ENCODE measurements around the gene AFF3.
A peak's percentile ranks its signal among the peaks of the same experiment; 100 is the strongest.

The AFF3 gene

DNA sequence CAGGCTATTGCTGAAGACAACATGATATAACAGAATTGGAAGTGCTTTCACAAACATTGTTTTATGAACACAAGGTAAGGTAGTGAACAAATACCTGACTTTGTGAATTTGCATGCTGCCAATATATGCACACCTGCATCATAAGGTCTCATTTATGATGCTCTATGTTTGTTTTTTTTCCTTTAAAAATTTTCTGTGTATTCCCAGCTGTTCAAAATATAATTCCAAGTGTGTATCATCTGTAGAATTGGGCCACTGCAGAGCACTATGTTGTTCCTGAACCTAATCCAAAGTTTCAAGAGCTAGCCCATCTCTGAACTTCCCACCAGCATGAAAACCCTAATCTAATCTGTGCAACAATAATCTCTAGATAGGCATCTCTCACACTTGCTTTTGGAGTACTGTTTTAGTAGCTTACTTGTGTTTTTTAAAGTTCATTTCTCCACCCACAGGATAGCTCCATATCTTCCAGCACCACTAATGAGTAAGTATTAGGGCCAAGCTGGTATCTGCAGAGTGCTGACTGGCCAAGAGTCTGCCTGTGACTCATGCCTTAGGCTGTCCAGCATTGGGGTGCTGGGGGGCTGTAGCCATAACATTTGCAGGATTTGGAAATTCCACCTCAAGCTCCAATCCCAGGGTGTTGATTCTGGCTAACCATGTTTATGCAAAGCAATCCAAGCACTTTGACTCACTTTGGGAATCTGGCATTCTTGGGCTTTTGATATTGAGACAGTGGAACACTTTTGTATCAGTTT lies 444.4 kb downstream of the AFF3 start:
- peak; percentile 96 for DNase-seq (ENCODE audit: low read depth)

DNA sequence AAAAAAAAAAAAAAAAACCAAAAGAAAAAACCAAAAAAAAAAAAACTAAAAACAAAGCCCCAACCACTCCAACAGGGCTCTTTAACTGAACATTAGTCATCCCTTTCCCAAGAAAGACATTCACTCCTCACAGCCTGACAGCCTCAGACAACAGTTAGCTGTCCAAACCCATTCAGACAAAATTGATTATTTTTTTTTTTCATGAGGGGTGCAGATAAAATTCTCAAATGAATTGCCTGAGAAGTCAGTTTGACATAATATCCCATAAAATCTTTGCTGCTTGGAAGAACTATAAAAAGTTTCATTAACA lies 446.5 kb downstream of the AFF3 start:
- DNase-seq (ENCODE audit: low read depth) = no peak

DNA sequence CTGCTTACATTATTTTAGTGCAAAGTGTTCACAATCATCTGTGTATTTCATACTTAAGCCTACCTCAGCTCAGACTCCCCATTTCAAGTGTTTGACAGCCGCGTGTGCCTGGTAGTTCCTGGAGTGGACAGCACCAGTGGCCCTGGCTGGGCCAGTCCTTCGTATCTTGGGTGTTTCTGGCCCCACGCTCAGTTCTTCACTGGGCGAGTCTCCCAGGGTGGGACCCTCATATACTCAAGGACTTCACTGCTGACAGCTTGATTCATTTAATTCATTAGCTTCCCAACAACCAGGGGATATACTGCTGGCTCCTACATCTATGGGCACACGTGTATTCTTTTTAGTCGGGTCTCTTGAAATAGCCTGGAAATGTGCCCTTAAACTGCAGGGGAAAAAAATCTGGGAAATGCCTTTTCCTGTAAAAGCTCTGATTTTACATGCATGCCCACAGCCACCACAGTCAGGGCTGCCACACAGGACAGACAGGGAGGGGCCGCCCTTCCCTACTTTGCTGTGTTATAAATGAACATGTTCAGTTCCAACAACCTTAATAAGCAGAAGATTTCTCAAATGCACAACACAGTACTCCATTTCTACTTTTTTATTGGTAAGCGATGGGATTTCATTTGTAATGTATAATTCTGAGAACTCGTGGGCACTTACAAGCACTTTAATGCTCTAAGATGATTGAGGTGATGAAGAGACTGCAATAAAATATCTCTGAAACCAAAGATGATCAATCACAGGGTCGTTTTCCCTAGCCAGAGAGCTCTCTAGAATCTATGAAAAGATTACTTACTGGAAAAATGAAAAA lies 447.1 kb downstream of the AFF3 start:
- DNase-seq (ENCODE audit: low read depth) = no peak

DNA sequence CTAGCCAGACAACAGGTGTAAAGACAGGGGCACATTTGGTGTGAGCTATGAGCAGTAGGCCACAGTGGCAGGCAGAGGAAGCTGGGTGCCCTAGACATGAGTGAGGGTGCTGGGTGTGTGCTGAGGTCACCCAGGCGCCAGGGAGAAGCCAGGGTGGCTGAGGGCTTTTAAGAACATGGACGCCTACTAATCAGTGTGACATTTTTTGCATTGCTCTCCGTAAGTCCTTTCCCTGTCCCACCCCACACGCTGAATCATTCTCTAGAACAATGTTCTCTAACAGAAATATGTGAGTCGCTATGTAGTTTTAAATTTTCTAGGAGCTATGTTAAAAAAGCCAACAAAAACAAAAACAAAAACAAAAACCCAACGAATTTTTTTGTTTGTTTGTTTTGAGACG lies 448.1 kb downstream of the AFF3 start:
- no peak for DNase-seq (ENCODE audit: low read depth)

DNA sequence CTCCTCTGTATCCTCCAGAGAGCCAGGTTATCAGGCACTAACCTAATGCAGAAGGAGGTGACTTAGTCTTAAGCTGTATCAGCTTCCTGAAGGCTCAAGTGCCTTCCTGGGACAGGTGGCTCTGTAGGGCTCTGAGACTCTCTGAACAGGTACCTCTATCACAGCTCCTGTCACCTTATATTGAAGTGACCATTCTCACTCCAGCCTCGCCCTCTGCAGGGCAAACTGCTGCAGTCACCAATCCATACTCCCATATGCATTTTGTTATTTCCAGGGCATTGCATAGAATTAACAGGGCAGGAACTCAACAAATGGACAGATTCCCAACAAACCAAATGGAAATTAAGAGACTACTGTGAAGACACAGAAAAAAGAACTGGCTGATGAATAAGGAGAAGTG lies 449.6 kb downstream of the AFF3 start:
- no peak for DNase-seq (ENCODE audit: low read depth)

DNA sequence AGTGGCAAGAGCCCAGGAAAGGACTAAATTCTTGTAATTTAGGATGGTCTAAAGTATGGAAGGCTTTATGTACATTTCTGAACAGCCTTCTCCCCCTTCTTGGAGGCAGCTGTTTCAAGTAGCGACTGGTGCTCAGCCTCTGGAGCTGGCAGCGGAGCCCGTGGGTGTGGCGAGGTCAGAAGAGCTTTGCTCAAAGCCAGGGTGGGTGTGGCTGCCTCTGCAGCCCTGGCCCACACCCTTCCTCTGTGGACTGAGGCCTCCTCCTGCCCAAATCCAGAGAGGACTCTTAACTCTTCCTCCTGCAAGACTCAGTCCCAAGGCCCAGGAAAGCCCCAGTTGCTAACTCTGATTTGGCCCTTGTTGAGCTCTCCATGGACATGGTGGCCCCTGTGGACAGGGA lies 450.5 kb downstream of the AFF3 start:
- DNase-seq (ENCODE audit: low read depth) = no peak

DNA sequence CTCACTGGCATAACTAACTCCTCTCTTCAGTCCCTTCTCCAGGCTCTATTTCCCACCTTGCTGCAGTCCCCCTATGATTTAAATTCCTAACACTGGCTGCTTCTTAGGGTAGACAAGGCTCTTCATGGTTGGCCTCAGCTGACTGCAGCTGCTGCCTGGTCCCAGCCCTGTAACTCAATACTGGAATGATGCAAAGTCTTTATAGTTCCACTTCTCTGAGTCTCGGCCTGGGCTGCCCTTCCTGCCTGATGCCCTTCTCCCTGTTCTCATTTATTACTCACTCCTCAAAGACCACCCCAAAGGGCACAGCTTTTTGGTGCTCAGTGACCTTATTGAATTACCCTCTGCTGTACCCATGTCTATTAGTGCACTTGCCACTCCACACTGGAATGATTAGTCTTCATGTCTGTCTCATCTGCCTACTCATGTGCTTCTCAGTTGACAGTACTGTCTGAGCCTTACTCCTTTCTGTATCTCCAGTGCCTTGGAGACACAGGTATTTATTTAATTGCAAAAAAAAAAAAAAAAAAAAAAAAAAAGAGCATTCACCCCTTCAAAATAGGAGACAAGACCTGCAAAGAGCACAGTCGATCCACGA lies 453.1 kb downstream of the AFF3 start:
- DNase-seq (ENCODE audit: low read depth) = no peak

DNA sequence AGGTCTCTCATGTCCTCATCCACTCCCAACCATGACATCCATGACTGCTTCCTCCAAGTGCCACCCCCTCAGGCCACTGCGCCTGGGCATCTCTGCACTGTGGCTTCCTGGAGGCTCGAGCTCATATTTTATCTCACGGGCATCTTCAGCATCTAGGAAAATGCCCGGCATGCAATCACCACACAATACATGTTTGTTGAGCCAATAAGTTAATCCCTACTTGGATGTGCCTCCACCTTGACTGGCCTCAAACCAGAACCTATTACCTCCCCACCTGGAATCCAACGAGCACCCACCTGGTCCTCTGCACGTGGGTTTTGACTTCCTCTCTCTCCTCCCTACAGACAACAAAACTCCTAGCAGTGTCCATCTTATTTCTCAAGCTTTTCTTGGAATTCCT lies 453.7 kb downstream of the AFF3 start:
- no peak for DNase-seq (ENCODE audit: low read depth)

DNA sequence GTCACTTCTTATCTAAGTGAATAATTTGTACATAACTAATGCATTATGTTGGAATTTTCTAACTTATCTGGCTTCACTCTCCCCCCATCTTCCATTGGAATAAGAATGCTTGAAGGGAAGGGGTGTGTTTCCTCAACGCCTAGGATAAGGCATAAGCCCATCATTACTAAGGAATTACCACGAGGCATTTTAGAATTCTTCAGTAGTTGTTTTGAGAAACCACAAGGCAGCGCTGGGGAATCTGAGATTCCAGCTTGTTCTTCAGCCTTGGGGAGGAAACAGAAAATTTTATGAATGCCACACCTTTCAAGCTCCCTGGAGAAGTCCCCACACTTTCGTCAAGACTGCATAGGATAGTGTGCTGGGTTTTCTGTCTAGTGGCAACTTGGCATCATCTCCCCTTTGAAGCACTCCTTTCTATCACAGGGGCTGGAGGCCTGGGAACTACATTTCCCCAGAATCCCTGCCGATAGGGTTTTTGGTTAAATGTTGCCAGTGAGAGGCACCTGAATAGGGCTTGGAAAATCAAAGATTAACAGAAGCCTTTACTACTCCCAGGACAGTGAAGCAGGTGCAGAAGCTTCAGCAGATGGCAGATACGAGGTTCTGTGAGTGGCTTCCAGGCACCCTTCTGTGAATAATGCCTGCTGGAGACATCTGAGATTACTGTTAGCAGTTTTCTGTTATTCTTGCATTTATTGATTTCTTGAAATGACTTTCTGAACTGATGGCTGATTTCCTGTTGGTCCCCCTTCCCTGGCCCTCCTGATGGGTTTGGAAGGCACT lies 459.9 kb downstream of the AFF3 start:
- DNase-seq (ENCODE audit: low read depth) = peak; percentile 86

DNA sequence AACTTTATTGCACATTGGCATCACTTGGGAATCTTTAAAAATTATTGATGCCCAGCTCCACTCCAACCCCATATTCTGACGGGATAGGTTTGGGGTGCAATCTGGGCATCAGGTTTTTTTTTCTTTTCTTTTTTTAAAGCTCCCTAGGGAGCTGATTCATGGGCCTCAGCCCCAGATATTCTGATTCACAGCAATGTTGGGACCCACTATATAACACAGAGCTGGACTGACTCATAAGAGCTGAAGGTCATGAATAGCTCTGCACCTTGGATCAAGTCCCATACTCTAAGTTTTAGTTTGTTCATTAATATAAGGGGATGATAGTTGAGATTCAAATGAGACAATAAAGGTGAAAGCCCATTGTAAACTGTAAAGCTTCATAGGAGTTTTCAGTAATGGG lies 461.4 kb downstream of the AFF3 start:
- DNase-seq (ENCODE audit: low read depth) = peak; percentile 85

DNA sequence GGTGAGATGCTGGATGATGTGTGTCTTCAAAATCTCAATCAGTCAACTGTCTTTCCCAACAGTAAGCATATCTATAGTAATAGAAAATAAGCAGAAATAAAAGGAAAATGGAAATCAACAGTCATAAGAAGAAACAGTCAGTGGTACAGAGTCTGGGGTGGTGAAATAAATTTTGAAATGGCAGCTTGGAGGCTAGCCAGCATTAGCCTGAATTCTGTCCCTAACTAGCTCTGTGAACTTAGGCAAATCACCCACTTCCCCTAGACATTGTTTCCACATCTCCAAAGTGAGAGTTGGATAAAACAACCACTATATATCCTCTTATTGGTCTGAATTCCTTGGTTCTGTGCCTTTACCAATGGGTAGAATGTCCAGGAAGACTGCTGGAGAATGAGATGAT lies 462.9 kb downstream of the AFF3 start:
- no peak for DNase-seq (ENCODE audit: low read depth)

DNA sequence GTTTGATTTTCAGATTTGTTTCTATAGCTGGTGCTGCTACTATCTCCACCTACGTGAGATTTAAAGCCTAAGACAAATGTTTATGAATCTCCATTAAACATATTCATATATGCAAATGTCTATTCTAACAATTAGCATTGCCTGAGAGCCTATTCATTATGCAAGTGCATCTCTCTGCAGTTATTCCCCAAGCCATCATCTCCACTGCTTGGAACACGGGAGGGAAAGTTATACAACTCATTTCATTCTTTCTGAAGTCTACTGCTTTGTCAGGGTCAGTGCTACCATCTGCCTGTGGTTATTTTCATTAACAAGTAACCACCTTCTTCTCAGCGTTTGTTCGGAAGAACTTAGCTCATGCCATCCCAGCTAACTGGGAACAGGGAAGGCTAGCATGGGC lies 463.8 kb downstream of the AFF3 start:
- no peak for DNase-seq (ENCODE audit: low read depth)

DNA sequence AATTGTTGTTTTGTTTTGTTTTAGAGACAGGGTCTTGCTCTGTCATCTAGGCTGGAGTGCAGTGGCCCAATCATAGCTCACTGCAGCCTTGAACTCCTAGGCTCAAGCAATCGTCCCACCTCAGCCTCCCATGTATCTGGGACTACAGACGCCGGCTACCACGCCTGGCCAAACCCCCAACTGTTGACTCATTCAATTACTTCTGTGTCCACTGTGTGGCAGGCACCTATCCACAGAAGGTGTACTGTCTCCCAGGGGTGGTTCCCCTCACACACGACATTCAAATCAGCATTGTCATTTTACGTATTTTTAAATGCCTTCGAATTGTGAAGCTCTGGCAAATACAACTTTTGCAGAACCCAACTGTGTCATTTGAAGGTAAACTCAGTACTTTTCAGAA lies 464.6 kb downstream of the AFF3 start:
- DNase-seq (ENCODE audit: low read depth) = no peak

DNA sequence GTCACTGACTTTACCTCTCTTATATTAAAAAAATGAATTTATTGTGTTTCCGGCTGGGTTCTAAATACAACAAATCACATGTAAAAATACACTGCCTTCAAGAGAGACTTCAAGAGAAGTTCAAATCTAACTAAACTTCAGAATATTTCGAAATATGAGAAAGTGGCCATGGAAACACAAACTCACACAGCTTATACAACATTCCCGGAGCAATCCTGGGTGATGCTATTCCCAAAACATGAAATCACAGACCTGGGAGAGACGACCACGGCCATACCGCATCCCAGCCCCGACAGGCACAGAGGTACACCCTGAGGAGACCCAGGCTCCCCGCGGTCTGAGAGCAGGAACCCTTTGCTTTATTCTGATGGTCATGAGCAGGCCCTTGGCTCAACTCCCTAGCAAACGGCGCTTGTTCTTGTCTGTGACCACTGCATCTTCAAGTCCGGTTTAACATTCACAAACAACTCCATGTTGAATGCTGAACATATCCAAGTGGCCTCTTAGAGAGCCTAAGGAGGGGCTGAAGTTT lies 467.2 kb downstream of the AFF3 start:
- no peak for DNase-seq (ENCODE audit: low read depth)

DNA sequence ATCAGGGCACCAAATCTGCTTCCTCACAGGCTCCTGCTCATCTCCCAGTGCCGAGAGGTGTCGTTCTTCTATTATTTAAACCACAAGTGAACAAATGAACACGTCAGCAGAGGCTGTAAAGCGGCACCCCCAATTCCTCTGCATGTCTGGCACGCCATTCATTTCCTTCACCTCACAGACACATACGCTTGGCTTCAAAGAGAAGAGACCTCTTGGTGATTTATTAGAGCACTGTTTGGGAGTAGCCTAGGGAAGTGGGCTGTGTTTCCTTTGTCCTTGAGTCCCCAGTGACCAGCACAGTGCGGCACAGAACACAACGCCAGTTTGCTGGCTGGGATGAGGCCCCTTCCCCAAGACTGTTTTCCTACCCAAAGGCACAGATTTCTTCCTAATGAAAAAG lies 468.3 kb downstream of the AFF3 start:
- DNase-seq (ENCODE audit: low read depth) = no peak

DNA sequence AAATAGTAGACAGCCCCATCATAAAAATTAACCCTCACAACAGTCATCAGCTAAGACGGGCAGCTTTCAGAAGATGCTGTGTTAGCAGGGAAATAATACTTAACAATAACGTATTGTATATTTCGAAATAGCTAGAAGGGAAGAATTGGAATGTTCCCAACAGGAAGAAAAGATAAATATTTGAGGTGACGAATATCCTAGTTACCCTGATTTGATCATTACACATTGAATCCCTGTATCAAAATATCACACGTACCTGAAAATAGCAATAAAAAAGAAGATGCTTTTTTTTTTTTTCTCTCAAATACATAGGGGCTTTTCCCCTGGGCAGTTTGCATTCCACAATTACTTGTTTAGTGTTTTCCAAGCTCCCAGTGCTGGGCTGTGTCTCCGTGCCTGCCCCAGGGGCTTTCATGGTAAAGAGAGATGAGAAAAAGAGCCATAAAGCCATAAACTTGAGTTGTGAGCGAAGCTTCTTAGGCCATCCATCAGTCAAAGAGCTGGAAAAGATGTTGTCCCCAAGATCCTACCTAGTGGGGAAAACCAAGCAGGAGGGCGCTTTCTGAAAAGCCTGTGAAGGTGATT lies 469.5 kb downstream of the AFF3 start:
- no peak for DNase-seq (ENCODE audit: low read depth)

DNA sequence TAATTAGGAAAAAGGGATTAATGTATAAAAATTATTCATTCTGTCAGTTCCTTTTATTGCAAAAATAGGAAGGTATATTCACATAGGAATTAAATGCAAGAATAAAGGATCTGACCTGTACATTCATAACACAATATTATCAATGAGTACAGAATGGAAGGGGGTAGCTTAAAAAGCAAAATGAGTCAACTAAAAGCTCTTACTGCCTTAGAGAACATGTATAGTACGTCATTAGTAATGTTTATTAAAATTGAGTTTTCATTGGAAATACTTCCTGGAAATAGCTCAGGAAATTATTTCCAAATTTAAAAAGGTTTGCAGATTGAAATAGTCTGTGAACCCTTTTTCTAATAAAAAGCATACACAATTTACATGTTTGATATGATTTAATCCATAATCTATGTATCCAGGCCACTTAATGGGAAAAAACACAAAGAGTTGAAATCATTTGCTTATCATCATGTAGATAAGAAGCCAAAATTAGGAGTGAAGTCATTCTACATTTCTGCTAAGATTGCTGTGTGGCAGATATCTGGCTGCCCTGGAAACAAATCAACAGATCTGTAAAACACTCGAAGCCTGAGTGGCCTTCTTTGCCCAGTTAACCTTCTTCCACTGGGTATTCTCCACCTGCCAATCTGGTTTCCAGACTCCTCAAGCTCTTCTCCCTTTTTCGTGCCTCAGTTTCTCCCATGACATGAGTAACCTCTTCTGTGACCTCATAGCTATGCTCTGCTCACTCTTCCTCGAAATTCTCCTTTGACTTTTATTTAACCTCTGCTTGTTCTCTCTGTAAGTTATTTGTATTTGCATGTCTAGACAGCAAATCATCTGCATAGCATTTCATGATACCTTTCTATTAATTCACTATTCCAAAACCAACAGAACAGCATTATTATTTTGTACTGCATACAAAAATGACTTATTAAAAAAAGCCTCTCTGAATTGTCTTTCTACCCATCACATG lies 471.3 kb downstream of the AFF3 start:
- DNase-seq (ENCODE audit: low read depth) = no peak

DNA sequence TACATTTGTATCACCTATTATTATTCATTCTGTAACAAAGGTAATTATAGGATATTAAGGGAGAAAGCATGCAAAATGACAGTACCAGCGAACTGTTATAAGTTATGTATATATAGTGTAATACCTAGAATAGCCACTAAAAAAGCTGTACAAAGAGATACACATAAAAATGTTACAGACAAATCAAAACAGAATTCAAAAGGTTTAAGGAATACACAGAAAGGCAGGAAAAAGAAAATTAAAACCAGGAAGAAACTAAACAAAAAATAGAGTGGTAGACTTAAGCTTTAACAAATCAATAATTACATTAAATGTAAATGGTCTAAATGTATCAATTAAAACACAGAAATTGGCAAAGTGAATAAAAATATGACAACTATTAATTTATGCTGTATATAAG lies 476.1 kb downstream of the AFF3 start:
- no peak for DNase-seq (ENCODE audit: low read depth)

DNA sequence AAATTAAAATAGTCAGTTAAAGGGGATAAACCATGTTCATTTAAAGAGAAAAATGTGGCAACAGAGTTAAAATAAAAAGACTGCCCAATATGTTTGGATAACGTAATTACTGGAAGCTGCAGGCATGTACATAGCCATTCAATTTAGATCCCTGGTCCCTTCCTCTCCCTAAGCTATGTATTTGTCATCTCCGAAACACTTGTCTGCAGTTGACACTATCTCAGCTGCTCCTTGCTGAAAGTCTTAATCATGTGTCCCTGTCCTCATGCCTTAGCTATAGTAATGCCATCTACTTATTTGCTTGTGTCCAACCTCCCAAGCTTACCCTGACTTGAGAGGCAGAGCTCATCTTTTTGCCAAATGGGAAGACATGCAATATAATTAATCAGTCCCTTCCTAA lies 478.7 kb downstream of the AFF3 start:
- DNase-seq (ENCODE audit: low read depth) = no peak

DNA sequence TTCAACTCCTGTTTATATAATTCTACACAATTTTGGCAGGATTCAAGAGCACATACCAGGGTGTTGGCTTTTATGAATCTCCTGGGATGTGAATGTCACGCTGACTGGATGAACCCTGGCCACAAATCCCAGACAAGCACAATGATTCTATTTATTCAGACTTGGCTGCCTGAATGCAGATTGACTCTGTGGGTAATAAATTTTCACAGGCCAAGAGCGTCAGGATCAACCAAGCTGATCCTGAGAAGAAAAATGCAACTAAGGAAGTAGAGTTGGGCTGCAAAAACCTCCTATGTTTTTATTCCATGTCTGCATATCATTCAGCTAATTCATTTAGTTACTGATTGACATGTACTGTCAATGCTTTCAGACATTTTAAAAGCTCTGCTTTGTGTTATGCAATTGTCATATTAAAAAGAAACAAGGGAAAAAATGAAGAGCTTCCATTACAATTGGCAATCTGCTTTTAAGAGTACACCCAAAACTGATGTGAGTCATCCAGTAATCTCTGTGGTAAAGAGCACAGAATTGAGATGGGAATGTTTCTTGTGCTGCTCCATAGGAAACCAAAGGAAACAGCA lies 479.5 kb downstream of the AFF3 start:
- DNase-seq (ENCODE audit: low read depth) = peak; percentile 80

Data from HS-27A (cell line).